Cardiac muscle cell (in vitro differentiated cells and primary cell): ENCODE measurements around the gene TARS2. TPM values are rescaled to one million over a fixed set of nuclear protein-coding genes. Genes with fewer than 3 reads are reported as not detected.

Experiments
- DNase-seq, 2 donors: peaks; one replicate each; pipeline versions ENCODE4 v3.0.0 to v3.0.0-alpha.2; 2010 to 2017; ENCODE audit warnings: low read depth in 1 of 2, low spot score in 1 of 2
- H3K27ac ChIP-seq: fragments of 200-600 bp; sonication (generic); 2 replicates; pipeline ENCODE4 v1.5.1; 2016
- H3K27me3 ChIP-seq: fragments of 200-600 bp; sonication (generic); 2 replicates; pipeline ENCODE4 v1.6.0; 2016; ENCODE audit warnings: control low read depth
- H3K36me3 ChIP-seq: fragments of 200-600 bp; sonication (generic); 2 replicates; pipeline ENCODE4 v1.5.1; 2016; ENCODE audit warnings: control low read depth
- H3K4me1 ChIP-seq: fragments of 200-600 bp; sonication (generic); 2 replicates; pipeline ENCODE4 v1.8.1; 2017; ENCODE audit warnings: low read depth, mild to moderate bottlenecking, mixed run types
- H3K4me3 ChIP-seq: fragments of 200-600 bp; sonication (generic); 2 replicates; pipeline ENCODE4 v1.5.1; 2016; ENCODE audit warnings: mild to moderate bottlenecking
- H3K9me3 ChIP-seq: fragments of 200-600 bp; sonication (generic); 2 replicates; pipeline ENCODE4 v1.5.1; 2017; ENCODE audit warnings: low read depth, mild to moderate bottlenecking, control low read depth
- CTCF ChIP-seq: IDR thresholded peaks from 2 replicates; pipeline ENCODE4 v1.5.1; 2012; ENCODE audit warnings: low read depth, mild to moderate bottlenecking, low read length
- polyA plus RNA-seq: library from polyadenylated mRNA; unstranded; fragments of >200 nt; fragmentation: Nextera tagmentation; extraction: Ambion mirVana; gene quantifications from 2 replicates; pipeline ENCODE4 v1.2.1, GENCODE V29; 2016
- total RNA-seq: library from RNA; depleted of rRNA; stranded (reverse); fragments of >200 nt; gene quantifications from 2 replicates; pipeline ENCODE4 v1.2.3, GENCODE V29; 2016

Gene TARS2
- total and polyA plus RNA-seq, 2 experiments from 2014 or later: 35.7 to 46.8 TPM

DNA sequence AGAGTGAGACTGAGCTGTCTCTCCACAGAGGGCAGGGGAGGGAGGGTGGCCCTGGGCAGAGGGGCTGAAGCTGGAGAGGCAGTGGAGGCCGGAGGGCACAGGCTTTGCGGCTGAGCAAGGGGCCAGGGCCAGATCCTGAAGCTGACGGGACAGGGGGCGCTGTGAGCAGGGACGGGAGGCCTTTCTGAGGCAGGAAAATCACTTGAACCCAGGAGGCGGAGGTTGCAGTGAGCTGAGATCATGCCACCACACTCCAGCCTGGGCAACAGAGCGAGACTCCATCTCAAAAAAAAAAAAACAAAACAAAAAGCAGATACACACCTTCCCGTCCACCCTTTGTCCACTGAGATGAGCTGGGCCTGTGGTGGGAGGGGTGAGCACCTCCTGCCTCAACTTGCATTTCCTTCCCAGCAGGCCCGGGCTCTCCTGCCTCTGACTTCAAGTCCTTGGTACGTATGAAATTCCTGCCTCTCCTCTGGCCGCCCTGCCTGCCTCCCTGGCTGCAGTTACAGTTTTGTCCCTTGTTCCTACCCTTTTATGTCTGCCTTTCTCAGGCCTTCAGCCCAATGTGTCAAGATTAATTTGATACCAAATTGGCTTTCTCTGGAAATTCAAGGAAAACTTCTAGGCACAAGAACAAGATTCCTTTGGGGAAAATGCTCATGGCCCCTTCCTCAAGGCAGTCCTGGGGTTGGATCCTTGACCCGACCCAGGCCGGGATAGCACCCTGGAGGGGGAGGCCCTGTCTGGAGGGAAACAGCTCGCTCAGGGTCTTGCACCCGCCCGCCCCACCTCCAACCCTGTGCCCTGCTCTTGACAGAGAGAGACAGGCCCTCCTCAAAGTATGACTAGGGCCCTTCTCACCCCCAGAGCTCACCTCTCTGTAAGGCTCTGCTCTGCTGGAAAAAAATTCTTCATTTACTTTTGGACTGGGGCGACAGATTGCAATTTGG is 50.8 kb downstream of the TARS2 start:
- H3K9me3 ChIP-seq: no peaks in the 10 kb centered on the region
- DNase-seq: peak; percentile 42 to 86
- H3K27me3 ChIP-seq: no peaks in the 10 kb centered on the region
- no peaks in the 10 kb centered on the region for H3K36me3 ChIP-seq
- no peak overlapping the region for H3K4me3 ChIP-seq
- H3K4me1 ChIP-seq: peaks cover 12% of the 10 kb centered on the region
- no peak for TF ChIP-seq CTCF
- peak overlapping the region; percentile 88 for H3K27ac ChIP-seq

- H3K4me3 ChIP-seq: no peak overlapping the region
- H3K9me3 ChIP-seq: no peaks in the 10 kb centered on the region
- H3K27me3 ChIP-seq: no peaks in the 10 kb centered on the region
- no peak overlapping the region for H3K27ac ChIP-seq
- no peak for TF ChIP-seq CTCF
- peaks cover 11% of the 10 kb centered on the region for H3K4me1 ChIP-seq
- DNase-seq: peak in 1 of 2 donors; percentile 68
- H3K36me3 ChIP-seq: no peaks in the 10 kb centered on the region
Observed at GRCh38 chr1:150543500-150544143, 56.4 kb downstream of the TARS2 start.

DNA sequence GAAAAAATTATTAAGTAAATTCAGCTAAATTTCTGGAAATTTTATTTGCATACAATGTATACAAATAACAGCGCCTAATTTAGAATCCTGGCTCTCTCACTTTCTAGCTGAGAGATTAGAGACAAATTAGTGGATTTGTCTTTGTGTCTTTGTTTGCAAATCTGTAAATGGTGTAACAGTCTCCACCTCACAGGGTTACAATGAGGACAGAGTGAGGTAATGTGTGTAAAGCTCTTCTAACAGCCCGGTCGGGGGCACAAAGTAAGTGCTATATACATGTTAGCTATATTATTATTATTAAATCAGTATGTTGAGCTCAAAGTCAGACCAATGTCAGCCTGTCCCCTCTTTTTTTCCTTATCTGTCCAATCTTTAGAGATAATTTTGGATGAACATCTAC is 57.0 kb downstream of the TARS2 start:
- Histone ChIP-seq H3K4me3 (no peak overlapping the region), H3K36me3 (no peaks in the 10 kb centered on the region), H3K27me3 (no peaks in the 10 kb centered on the region), H3K27ac (no peak overlapping the region), H3K9me3 (no peaks in the 10 kb centered on the region), H3K4me1 (peaks cover 11% of the 10 kb centered on the region)
- no peak for DNase-seq
- TF ChIP-seq CTCF: no peak

DNA sequence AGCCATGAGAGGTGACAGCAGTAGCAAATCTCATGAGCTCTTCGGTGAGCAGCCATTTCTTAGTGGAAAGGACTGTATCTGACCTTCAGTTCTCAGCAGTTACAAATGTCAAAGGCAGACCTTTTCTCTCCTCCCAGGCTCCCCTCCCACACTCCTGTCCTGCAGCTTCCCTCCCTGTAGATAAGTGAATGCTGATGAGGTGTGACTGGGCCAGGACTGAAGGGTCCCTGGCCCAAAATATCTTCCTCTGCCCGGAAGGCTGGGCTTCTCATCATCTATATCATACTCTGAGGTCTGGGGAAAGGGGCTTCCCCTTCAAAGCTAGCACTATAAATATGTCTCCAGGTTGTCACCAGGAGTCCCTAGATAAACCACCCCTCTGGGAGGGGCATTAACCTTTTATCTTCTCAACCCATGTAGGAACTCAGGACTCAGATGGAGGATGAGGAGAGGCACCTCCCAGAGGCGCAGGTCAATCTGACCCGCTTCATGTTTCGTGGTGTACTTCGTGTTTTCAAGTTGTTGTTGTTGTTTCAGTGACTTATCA is 58.3 kb downstream of the TARS2 start:
- peak overlapping the region; percentile 78 for H3K27ac ChIP-seq
- peaks cover 11% of the 10 kb centered on the region for H3K4me1 ChIP-seq
- no peaks in the 10 kb centered on the region for H3K36me3 ChIP-seq
- DNase-seq: no peak
- TF ChIP-seq CTCF: no peak
- H3K9me3 ChIP-seq: no peaks in the 10 kb centered on the region
- H3K4me3 ChIP-seq: no peak overlapping the region
- no peaks in the 10 kb centered on the region for H3K27me3 ChIP-seq

DNA sequence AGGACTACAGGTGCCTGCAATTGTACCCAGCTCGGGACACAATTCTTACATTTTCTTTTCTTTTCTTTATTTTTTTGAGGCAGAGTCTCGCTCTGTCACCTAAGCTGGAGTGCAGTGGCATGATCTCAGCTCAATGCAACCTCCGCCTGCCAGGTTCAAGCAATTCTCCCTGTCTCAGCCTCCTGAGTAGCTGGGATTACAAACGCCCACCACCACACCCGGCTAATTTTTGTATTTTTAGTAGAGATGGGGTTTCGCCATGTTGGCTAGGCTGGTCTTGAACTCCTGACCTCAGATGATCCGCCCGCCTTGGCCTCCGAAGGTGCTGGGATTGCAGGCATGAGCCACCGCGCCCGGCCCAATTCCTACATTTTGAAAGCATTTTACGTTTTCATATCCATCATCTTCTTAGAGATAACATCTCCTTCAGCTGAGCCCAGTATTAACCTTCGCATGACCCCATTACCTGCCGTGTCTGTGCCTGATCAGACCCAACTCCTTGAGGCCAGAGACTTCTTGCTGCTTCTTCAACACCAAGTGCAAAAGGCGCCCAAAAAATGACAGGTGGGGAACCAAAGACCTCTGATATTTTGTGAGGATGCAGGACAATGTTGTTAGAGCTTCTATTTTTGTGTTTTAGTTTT is 59.2 kb downstream of the TARS2 start:
- DNase-seq: no peak
- no peaks in the 10 kb centered on the region for H3K9me3 ChIP-seq
- H3K4me3 ChIP-seq: no peak overlapping the region
- no peak for TF ChIP-seq CTCF
- H3K27me3 ChIP-seq: no peaks in the 10 kb centered on the region
- no peaks in the 10 kb centered on the region for H3K36me3 ChIP-seq
- peaks cover 11% of the 10 kb centered on the region for H3K4me1 ChIP-seq
- H3K27ac ChIP-seq: no peak overlapping the region
